T-helper 9 cell (primary cell): Measurements from ENCODE around the gene PLCH2.

Source experiments
- DNase-seq: peaks from one replicate; pipeline ENCODE4 v3.0.0-alpha.2; 2020

PLCH2 gene

GRCh38 chr1:2460996-2461751 is 14.9 kb upstream of the PLCH2 start:
- no peak for DNase-seq

GRCh38 chr1:2462819-2463218 is 13.3 kb upstream of the PLCH2 start:
- no peak for DNase-seq

GRCh38 chr1:2463396-2463795 is 12.7 kb upstream of the PLCH2 start:
- DNase-seq = no peak

DNA sequence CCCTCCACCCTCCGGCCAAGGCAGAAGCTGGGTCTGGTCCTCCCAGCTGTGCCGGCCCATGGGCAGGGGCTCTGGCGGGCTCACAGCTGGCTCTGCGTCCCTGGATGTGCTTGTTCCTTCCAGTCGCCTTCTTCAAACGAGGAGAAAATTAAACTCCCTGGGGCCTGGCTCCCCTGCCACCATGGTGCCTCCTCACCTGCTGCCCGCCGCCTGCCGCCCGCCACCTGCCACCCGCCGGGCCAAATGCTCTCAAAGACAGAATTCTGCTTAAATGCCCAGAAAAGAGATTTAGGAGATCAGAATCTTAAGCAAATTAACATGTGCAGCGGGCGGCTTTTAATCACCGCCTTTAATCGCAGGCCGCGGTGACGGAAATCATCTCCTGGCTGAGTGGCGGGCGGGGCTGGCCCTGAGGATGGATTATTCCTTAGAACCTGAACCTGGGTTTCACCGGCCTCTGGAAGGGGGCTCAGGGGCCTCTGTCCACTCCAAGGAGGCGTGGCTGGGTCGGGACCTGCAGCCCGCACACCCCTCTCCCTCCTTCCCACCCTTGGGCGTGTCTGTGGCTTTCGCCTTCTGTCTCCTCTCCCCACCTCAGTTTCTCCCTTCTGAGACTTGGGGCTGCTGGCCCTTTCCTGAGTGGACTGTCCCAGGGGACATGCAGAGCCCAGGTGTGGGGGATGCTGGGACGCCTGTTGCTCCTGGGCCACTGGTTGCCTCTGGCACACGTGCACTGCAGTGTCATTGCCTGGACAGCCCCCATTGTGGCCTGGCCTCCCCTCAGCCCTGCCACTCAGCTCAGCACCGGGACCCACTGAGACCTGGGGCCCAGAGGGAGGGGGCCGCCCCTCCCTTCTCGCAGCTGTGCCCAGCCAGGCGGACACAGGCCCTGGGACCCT is 10.5 kb upstream of the PLCH2 start:
- no peak for DNase-seq

- DNase-seq = no peak
These were observed 9.8 kb upstream of the PLCH2 start for GRCh38 chr1:2466270-2466665.

DNA sequence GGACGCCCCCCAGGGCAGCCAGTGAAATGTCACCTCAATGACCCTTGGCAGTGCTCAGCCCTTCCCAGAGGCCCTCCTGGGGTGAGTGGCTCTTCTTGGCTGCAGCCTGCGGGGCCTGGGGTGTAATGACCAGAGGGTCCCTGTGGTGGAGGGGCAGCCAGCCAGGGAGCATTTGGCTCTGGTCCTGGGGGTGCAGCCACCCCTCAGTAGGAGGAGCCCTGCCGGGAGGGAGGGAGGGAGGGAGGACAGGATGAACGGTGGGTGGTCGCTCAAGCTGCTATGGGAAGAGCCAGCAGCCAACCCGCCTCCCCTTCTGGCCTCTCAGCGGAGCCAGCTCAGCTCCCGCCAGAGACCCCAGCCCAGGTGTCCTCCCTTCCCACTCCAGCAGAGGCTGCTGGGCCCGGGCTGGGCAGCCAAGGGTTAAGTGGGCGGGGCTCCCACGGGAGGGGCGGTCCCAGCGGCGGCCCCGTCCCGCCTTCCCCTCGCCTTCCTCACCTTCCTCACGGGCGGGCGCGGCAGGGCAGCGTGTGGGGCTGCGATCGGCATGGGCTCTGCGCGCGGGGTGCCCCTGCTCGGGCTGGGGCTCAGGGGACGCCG is 9.0 kb upstream of the PLCH2 start:
- DNase-seq = peak; percentile 19

DNA sequence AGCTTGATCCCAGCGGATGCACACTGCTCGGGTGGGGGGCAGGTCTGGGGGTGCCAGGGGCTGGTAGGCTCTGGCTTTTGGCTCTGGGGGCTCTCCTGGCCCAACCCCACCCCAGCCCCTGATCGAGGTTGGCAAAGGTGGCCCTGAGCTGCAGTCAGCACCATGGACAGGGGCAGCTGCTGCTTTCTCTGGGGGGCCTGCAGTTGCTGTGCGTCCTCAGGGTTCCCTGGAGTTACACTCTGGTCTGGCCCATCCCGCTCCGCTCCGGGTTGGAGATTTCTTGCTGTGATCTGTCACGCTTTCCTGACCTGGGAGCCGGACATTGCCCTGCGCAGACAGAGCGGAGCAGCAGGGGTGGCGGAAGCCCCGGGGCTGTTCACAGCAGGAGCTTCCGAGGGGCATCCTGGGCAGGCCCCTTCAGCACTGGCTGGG is 8.0 kb upstream of the PLCH2 start:
- peak; percentile 43 for DNase-seq

- no peak for DNase-seq
These were observed 7.5 kb upstream of the PLCH2 start for GRCh38 chr1:2468540-2468939.

- no peak for DNase-seq
These were observed 6.8 kb upstream of the PLCH2 start for GRCh38 chr1:2469103-2469940.

GRCh38 chr1:2470290-2471158 is 5.6 kb upstream of the PLCH2 start:
- DNase-seq = no peak

- no peak for DNase-seq
These were observed 5.0 kb upstream of the PLCH2 start for GRCh38 chr1:2471159-2471471.

- DNase-seq = no peak
These were observed 4.5 kb upstream of the PLCH2 start for GRCh38 chr1:2471587-2472001.

DNA sequence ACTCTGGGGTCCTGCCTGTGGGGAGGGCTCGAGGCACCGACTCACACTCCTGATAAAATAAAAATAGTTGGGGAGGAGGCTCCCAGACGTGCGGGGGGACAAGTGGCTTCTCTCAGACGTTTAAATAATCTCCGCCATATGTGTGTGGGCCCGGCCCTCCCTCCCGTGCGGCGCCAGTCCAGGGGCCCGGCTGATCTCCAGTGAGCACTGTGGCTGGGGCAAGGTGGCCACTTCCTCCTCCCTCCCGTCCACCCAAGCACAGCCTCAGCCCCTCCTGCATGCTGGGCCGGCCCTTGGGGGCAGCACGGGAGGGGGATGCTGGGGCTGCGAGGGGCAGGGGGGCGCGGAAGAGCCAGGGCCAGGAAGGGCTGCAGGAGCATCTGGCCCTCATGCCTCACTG is 4.0 kb upstream of the PLCH2 start:
- no peak for DNase-seq

GRCh38 chr1:2472561-2473177 is 3.4 kb upstream of the PLCH2 start:
- DNase-seq = no peak

GRCh38 chr1:2473198-2473597 is 2.9 kb upstream of the PLCH2 start:
- no peak for DNase-seq

GRCh38 chr1:2474104-2474844 is 1.8 kb upstream of the PLCH2 start:
- no peak for DNase-seq

- no peak for DNase-seq
These were observed 1.1 kb upstream of the PLCH2 start for GRCh38 chr1:2474933-2475371.

DNA sequence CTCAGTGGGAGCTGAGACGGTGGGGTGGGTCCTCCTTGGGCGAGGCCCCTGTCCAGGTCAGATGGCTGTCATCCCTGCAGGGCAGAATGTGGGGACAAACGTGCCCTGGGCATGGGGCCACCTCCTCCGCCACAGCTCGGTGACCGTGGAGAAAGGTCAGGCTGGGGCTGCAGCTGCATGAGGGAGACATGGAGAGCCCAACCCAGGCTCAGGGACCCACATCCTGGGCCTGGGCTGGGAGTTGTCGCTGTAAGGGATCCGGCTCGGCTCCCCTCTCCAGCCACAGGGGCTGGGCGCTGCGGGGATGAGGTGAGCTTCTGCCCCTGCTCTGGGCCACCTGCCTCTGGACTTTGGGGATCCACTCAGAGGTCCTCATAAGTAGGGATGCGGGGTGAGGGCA is 518 bp upstream of the PLCH2 start:
- DNase-seq = no peak

DNA sequence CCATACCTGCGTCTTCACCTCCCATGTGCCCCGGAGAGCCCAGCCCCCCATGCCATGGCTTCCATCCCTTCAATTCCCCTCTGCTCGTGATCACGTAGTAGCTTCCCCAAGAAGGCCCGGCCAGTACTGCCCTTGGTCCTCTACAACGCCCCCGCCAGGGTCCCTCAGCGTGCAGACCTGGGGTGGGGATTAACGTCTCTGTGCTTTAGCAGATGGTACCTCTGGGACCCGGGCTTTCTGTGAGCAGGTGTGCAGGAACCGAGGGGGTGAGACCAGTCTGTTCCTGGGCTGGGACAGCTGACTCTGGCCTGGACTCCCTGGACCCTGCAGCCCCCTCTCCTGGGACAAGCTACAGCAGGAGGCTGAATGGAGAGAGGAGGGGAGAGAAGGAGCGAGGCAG is 1.2 kb downstream of the PLCH2 start:
- DNase-seq = no peak

DNA sequence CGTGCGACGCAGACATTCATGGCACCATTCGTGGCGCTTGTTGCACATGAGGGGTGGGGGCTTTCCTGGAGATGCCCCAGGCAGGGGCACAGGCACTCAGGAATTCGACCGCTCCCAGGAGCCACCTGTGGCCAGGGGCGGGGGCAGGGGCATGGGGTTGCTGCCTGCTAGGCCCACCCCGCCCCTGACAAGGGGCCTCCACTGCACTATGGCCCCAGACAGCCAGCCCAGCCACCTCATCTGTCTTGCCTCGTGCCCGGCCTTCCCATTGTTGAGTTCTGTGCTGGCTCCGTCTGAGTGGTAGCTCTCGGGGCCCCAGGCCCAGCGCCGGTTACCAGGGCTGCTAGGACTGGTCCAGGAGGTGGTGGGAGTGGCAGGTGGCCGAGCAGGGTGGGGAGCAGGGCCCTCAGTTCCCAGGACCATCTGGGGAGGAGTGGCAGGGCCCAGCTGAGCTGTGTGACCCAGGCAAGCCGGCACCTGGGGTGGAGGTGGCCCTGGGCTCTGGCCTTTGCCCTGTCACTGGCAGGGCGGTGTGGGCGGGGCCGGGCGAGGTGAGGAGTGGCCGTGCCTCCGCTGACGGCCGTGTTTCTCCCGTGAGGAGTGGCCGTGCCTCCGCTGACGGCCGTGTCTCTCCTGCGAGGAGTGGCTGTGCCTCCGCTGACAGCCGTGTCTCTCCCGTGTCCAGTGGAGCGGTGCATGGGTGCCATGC is 1.9 kb downstream of the PLCH2 start:
- no peak for DNase-seq
